ENCODE results near the gene CAPN14.

DNA sequence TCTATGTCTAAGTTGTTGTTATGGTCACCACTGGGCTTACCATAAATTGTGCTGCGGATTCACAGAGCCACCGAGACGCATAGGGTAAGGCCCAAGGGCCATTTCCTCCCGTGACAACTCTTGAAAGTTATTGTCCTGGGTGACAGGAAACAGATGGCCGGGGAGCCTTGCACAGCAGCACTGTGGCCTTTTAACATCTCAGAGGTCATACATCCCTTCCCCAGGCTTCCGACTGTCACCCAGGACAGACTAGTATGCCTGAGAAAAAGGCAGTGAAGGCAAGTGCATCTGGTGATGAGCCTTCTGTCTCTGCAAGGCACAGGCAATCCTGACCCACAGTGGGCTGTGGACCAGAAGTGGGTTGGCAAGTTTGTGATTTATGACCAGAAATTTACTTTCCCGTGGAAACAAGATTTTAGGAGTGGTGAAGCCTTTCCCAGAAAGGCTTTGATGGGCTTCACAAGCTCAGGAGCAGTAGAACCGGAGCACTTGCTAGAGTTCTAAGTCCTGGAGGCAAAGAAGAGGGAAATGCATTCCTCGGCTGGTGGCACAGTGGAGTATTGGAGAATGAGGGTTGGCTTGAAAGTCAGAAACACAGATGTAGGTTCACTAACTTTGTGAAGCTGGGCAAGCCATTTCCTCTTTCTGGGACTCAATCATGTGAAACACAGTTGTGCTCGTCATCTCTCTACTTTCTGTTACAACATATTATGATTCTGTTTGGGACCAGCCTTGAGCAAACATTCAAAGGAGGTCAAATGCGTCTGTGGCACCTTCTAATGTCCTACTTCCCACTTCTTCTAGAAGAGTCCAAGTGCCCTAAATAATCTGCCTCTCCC is 2.0 kb upstream of the CAPN14 start:
- TF ChIP-seq, protein P1, sequence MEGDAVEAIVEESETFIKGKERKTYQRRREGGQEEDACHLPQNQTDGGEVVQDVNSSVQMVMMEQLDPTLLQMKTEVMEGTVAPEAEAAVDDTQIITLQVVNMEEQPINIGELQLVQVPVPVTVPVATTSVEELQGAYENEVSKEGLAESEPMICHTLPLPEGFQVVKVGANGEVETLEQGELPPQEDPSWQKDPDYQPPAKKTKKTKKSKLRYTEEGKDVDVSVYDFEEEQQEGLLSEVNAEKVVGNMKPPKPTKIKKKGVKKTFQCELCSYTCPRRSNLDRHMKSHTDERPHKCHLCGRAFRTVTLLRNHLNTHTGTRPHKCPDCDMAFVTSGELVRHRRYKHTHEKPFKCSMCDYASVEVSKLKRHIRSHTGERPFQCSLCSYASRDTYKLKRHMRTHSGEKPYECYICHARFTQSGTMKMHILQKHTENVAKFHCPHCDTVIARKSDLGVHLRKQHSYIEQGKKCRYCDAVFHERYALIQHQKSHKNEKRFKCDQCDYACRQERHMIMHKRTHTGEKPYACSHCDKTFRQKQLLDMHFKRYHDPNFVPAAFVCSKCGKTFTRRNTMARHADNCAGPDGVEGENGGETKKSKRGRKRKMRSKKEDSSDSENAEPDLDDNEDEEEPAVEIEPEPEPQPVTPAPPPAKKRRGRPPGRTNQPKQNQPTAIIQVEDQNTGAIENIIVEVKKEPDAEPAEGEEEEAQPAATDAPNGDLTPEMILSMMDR (IDR thresholded peaks at IDR 0.05; ENCODE audit: low read length) = no peak
- TF ChIP-seq EZH2 (optimal IDR thresholded peaks at IDR 0.05; ENCODE audit: low read depth, low read length) = no peak

Measured in MM.1S (cell line).